H9 (cell line): ENCODE measurements around the gene CDH23. TPM values are rescaled to one million over a fixed set of nuclear protein-coding genes. Genes with fewer than 3 reads are reported as not detected.

ENCODE experiments used
- DNase-seq: peaks from one replicate; pipeline ENCODE4 v3.0.0-alpha.2; 2017
- H2AFZ ChIP-seq: one replicate; pipeline ENCODE4 v1.6.1; 2013; ENCODE audit warnings: mild to moderate bottlenecking, low read length, control low read depth, moderate library complexity
- H2AK5ac ChIP-seq: 2 replicates; pipeline ENCODE4 v1.6.1; 2013; ENCODE audit warnings: low read length, control low read depth, mixed read lengths; ENCODE audit not compliant: insufficient read length
- H2BK120ac ChIP-seq: one replicate; pipeline ENCODE4 v1.6.1; 2013; ENCODE audit warnings: low read depth, mild to moderate bottlenecking, low read length, control low read depth, inconsistent platforms; ENCODE audit not compliant: poor library complexity, severe bottlenecking
- H2BK12ac ChIP-seq: 2 replicates; pipeline ENCODE4 v1.6.1; 2013; ENCODE audit warnings: low read length, control low read depth, mixed read lengths, low read depth; ENCODE audit not compliant: insufficient read length
- H2BK15ac ChIP-seq: 2 replicates; pipeline ENCODE4 v1.6.1; 2013; ENCODE audit warnings: low read depth, low read length, control low read depth
- H2BK20ac ChIP-seq: one replicate; pipeline ENCODE4 v1.6.1; 2013; ENCODE audit warnings: low read depth, mild to moderate bottlenecking, low read length, control low read depth, inconsistent platforms; ENCODE audit not compliant: poor library complexity, severe bottlenecking
- H2BK5ac ChIP-seq: 2 replicates; pipeline ENCODE4 v1.6.1; 2013; ENCODE audit warnings: low read length, control low read depth, mixed read lengths; ENCODE audit not compliant: insufficient read length
- H3K14ac ChIP-seq: 2 replicates; pipeline ENCODE4 v1.6.1; 2013; ENCODE audit warnings: low read length, control low read depth; ENCODE audit not compliant: insufficient read depth
- H3K18ac ChIP-seq: 2 replicates; pipeline ENCODE4 v1.6.1; 2013; ENCODE audit warnings: low read depth, mild to moderate bottlenecking, mixed read lengths, low read length, control low read depth; ENCODE audit not compliant: insufficient read length
- H3K23ac ChIP-seq: 2 replicates; pipeline ENCODE4 v1.6.1; 2013; ENCODE audit warnings: low read length, control low read depth, mixed read lengths, low read depth; ENCODE audit not compliant: insufficient read length
- H3K23me2 ChIP-seq: 2 replicates; pipeline ENCODE4 v1.6.1; 2013; ENCODE audit warnings: low read depth, mild to moderate bottlenecking, mixed read lengths, low read length, control low read depth; ENCODE audit not compliant: insufficient read length, poor library complexity, severe bottlenecking
- H3K27ac ChIP-seq: 2 replicates; pipeline ENCODE4 v1.5.1; 2013; ENCODE audit warnings: low read length, control low read depth, mixed read lengths, low read depth; ENCODE audit not compliant: insufficient read length
- H3K27me3 ChIP-seq: 2 replicates; pipeline ENCODE4 v1.6.1; 2013; ENCODE audit warnings: low read length, control low read depth, inconsistent platforms; ENCODE audit not compliant: insufficient read depth
- H3K4ac ChIP-seq: 2 replicates; pipeline ENCODE4 v1.6.1; 2013; ENCODE audit warnings: low read depth, mild to moderate bottlenecking, control low read depth, inconsistent platforms, low read length, moderate library complexity
- H3K4me1 ChIP-seq: 2 replicates; pipeline ENCODE4 v1.6.1; 2013; ENCODE audit warnings: low read length, control low read depth, inconsistent platforms; ENCODE audit not compliant: insufficient read depth
- H3K4me2 ChIP-seq: 2 replicates; pipeline ENCODE4 v1.6.1; 2013; ENCODE audit warnings: low read length, control low read depth, mixed read lengths; ENCODE audit not compliant: insufficient read length, insufficient read depth
- H3K56ac ChIP-seq: 2 replicates; pipeline ENCODE4 v1.6.1; 2013; ENCODE audit warnings: low read depth, mild to moderate bottlenecking, mixed read lengths, low read length, control low read depth; ENCODE audit not compliant: insufficient read length
- H3K79me1 ChIP-seq: 2 replicates; pipeline ENCODE4 v1.6.1; 2013; ENCODE audit warnings: low read depth, mild to moderate bottlenecking, moderate library complexity, low read length, control low read depth, inconsistent platforms; ENCODE audit not compliant: insufficient read depth, poor library complexity, severe bottlenecking
- H3K79me2 ChIP-seq: 2 replicates; pipeline ENCODE4 v1.6.1; 2013; ENCODE audit warnings: low read length, control low read depth, inconsistent platforms; ENCODE audit not compliant: insufficient read depth
- H3K9ac ChIP-seq: 2 replicates; pipeline ENCODE4 v1.6.1; 2013; ENCODE audit warnings: low read length, control low read depth, mixed read lengths; ENCODE audit not compliant: insufficient read length; ENCODE audit errors: extremely low read depth
- H3K9me3 ChIP-seq: one replicate; pipeline ENCODE4 v1.6.1; 2013; ENCODE audit warnings: low read depth, low read length, inconsistent platforms; ENCODE audit not compliant: control insufficient read depth
- H3T11ph ChIP-seq: one replicate; pipeline ENCODE4 v1.6.1; 2013; ENCODE audit warnings: mild to moderate bottlenecking, low read length, control low read depth, inconsistent platforms
- H4K20me1 ChIP-seq: one replicate; pipeline ENCODE4 v1.6.1; 2013; ENCODE audit not compliant: control insufficient read depth, insufficient read length, insufficient read depth
- H4K5ac ChIP-seq: 2 replicates; pipeline ENCODE4 v1.6.1; 2013; ENCODE audit warnings: low read depth, mild to moderate bottlenecking, mixed read lengths, low read length, control low read depth; ENCODE audit not compliant: insufficient read length
- H4K8ac ChIP-seq: replicated peaks from 2 replicates; pipeline ENCODE4 v1.6.1; 2013; ENCODE audit warnings: low read length, control low read depth, mixed read lengths, low read depth; ENCODE audit not compliant: insufficient read length
- H4K91ac ChIP-seq: 2 replicates; pipeline ENCODE4 v1.6.1; 2013; ENCODE audit warnings: low read depth, mild to moderate bottlenecking, moderate library complexity, mixed read lengths, low read length, control low read depth; ENCODE audit not compliant: insufficient read length
- H3K27ac Mint-ChIP-seq, 3 experiments: 2 replicates in 2 of 3; 3 replicates in 1 of 3; pipeline ENCODE4 v1.8.0; 2020 to 2021; ENCODE audit warnings: mixed read lengths in 3 of 3, mild to moderate bottlenecking in 1 of 3, moderate library complexity in 1 of 3
- H3K27me3 Mint-ChIP-seq: 2 replicates; pipeline ENCODE4 v1.8.0; 2021; ENCODE audit warnings: low read depth, mild to moderate bottlenecking, moderate library complexity, mixed read lengths
- H3K36me3 Mint-ChIP-seq, 3 experiments: 2 replicates in 2 of 3; 3 replicates in 1 of 3; pipeline ENCODE4 v1.8.0; 2020 to 2021; ENCODE audit warnings: low read depth in 3 of 3, mixed read lengths in 3 of 3; ENCODE audit not compliant: insufficient read depth in 1 of 3
- H3K4me1 Mint-ChIP-seq, 2 experiments: 2 replicates each; pipeline ENCODE4 v1.8.0; 2020; ENCODE audit warnings: mixed read lengths in 2 of 2
- H3K4me3 Mint-ChIP-seq, 2 experiments: 2 replicates in 1 of 2; 3 replicates in 1 of 2; pipeline ENCODE4 v1.8.0; 2020 to 2021; ENCODE audit warnings: mild to moderate bottlenecking in 2 of 2, mixed read lengths in 2 of 2, moderate library complexity in 1 of 2
- H3K9me3 Mint-ChIP-seq, 2 experiments: 2 replicates in 1 of 2; 3 replicates in 1 of 2; pipeline ENCODE4 v1.8.0; 2020; ENCODE audit warnings: mild to moderate bottlenecking in 2 of 2, mixed read lengths in 2 of 2, moderate library complexity in 1 of 2
- WGBS: extraction: QIAGEN DNeasy Blood & Tissue Kit; methylation state at CpG from one replicate; pipeline ENCODE4 v1.1.7; 2013; ENCODE audit warnings: missing lambda C conversion rate, low lambda C conversion rate, mixed read lengths; ENCODE audit not compliant: insufficient read length; ENCODE audit errors: extremely low coverage; 5-methylcytosine and 5-hydroxymethylcytosine counted together
- total RNA-seq: library from RNA; stranded (reverse); gene quantifications from 2 replicates; pipeline ENCODE4 v1.2.1, GENCODE V29; 2021
- TF ChIP-seq, protein P1 (sequence below): fragments of 200-600 bp; sonication (generic); conservative IDR thresholded peaks from 3 replicates; pipeline ENCODE4 v1.8.0; 2021; ENCODE audit warnings: antibody characterized with exemption, mild to moderate bottlenecking

CDH23 gene
- total RNA-seq, 1 experiment from 2014 or later = 2.1 TPM

DNA sequence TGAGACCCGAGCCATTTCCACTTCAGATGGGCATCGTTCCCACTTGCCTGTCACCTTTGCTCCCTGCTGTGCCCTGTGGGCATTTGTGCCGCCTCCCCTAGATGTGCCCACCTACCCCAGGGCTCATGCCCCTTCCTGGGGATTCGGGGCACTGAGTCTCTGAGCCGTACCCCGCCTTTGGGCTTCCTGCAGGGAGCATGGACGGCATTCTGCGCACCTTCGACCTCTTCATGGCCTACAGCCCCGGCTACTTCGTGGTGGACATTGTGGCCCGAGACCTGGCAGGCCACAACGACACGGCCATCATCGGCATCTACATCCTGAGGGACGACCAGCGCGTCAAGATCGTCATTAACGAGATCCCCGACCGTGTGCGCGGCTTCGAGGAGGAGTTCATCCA, 412.9 kb downstream of the CDH23 start:
- H3K4ac ChIP-seq = no peak overlapping the region
- no peak overlapping the region for H2AK5ac ChIP-seq
- no peak overlapping the region for H4K91ac ChIP-seq
- no peaks in the 10 kb centered on the region for H3K79me1 ChIP-seq
- TF ChIP-seq, protein P1, sequence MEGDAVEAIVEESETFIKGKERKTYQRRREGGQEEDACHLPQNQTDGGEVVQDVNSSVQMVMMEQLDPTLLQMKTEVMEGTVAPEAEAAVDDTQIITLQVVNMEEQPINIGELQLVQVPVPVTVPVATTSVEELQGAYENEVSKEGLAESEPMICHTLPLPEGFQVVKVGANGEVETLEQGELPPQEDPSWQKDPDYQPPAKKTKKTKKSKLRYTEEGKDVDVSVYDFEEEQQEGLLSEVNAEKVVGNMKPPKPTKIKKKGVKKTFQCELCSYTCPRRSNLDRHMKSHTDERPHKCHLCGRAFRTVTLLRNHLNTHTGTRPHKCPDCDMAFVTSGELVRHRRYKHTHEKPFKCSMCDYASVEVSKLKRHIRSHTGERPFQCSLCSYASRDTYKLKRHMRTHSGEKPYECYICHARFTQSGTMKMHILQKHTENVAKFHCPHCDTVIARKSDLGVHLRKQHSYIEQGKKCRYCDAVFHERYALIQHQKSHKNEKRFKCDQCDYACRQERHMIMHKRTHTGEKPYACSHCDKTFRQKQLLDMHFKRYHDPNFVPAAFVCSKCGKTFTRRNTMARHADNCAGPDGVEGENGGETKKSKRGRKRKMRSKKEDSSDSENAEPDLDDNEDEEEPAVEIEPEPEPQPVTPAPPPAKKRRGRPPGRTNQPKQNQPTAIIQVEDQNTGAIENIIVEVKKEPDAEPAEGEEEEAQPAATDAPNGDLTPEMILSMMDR = no peak
- no CpG with 5 or more reads among the region's 25 CpGs for WGBS
- no peak overlapping the region for H2AFZ ChIP-seq
- Mint-ChIP-seq H3K36me3 (peaks cover 0 to 5% (median 1%) of the 10 kb centered on the region in 3 experiments; a peak in 5 of 7 replicates), H3K4me3 (no peak overlapping the region), H3K27ac (no peak overlapping the region), H3K9me3 (no peaks in the 10 kb centered on the region), H3K27me3 (peaks cover 25% of the 10 kb centered on the region), H3K4me1 (peaks cover 4 to 7% of the 10 kb centered on the region in 2 experiments)
- no peak for DNase-seq
- no peak overlapping the region for H4K5ac ChIP-seq
- no peak overlapping the region for H2BK12ac ChIP-seq
- H4K20me1 ChIP-seq = no peaks in the 10 kb centered on the region
- no peak overlapping the region for H2BK5ac ChIP-seq
- no peaks in the 10 kb centered on the region for H3K23me2 ChIP-seq
- H3K27ac ChIP-seq = no peak overlapping the region
- H3K27me3 ChIP-seq = 0 out of 2 replicates have a peak, but pooled peaks cover 3% of the 10 kb centered on the region
- no peak overlapping the region for H3K23ac ChIP-seq
- H3K4me1 ChIP-seq = no peaks in the 10 kb centered on the region
- H3K79me2 ChIP-seq = no peaks in the 10 kb centered on the region
- H4K8ac ChIP-seq = no peak overlapping the region
- no peak overlapping the region for H2BK15ac ChIP-seq
- no peak overlapping the region for H3K18ac ChIP-seq
- H3T11ph ChIP-seq = no peak overlapping the region
- H3K4me2 ChIP-seq = no peak overlapping the region
- no peak overlapping the region for H3K56ac ChIP-seq
- H3K9ac ChIP-seq = no peak overlapping the region
- no peak overlapping the region for H2BK120ac ChIP-seq
- H2BK20ac ChIP-seq = no peak overlapping the region
- no peak overlapping the region for H3K14ac ChIP-seq
- H3K9me3 ChIP-seq = no peaks in the 10 kb centered on the region
